ENCODE results near the gene TREML4. TPM values are rescaled to one million over a fixed set of nuclear protein-coding genes. Genes with fewer than 3 reads are reported as not detected.

Gene TREML4
- polyA plus RNA-seq, 1 experiment, result not detected

GRCh38 chr6:41226752-41227151, 1.4 kb upstream of the TREML4 start:
- Histone ChIP-seq H3K9me3 (ENCODE audit: control insufficient read depth, insufficient read depth, low read length) (no peaks in the 10 kb centered on the region), H3K4me3 (ENCODE audit: low read depth, low read length) (no peak overlapping the region), H3K27me3 (ENCODE audit: control insufficient read depth, insufficient read depth, low read length) (peaks cover 6% of the 10 kb centered on the region), H3K27ac (ENCODE audit: low read depth, low read length) (no peak overlapping the region)
- ChIA-PET POLR2A (no interaction called here), CTCF (no interaction called here)
- TF ChIP-seq, protein P1, sequence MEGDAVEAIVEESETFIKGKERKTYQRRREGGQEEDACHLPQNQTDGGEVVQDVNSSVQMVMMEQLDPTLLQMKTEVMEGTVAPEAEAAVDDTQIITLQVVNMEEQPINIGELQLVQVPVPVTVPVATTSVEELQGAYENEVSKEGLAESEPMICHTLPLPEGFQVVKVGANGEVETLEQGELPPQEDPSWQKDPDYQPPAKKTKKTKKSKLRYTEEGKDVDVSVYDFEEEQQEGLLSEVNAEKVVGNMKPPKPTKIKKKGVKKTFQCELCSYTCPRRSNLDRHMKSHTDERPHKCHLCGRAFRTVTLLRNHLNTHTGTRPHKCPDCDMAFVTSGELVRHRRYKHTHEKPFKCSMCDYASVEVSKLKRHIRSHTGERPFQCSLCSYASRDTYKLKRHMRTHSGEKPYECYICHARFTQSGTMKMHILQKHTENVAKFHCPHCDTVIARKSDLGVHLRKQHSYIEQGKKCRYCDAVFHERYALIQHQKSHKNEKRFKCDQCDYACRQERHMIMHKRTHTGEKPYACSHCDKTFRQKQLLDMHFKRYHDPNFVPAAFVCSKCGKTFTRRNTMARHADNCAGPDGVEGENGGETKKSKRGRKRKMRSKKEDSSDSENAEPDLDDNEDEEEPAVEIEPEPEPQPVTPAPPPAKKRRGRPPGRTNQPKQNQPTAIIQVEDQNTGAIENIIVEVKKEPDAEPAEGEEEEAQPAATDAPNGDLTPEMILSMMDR (IDR thresholded peaks at IDR 0.05; ENCODE audit: low read depth, low read length), result no peak
- no peak for DNase-seq (ENCODE audit: low read depth, low spot score)

DNA sequence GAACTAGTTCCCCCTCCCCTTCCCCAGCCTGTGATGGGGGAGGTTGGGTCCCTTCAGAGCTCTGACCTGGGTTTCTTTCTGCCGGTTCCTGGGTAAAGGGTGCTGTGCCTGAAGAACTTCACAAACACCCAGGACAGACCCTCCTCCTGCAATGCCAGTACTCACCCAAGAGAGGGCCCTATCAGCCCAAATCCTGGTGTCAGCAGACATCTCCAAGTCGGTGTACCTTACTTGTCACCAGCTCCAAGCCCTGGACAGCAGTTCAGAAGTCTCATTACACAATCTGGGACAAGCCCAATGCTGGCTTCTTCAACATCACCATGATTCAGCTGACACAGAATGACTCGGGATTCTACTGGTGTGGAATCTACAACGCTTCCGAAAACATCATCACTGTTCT, 467 bp downstream of the TREML4 start:
- Histone ChIP-seq H3K9me3 (ENCODE audit: control insufficient read depth, insufficient read depth, low read length) (no peaks in the 10 kb centered on the region), H3K27me3 (ENCODE audit: control insufficient read depth, insufficient read depth, low read length) (peaks cover 6% of the 10 kb centered on the region), H3K4me3 (ENCODE audit: low read depth, low read length) (no peak overlapping the region), H3K27ac (ENCODE audit: low read depth, low read length) (no peak overlapping the region)
- DNase-seq (ENCODE audit: low read depth, low spot score), result no peak
- CTCF ChIA-PET, result no interaction called here
- POLR2A ChIA-PET, result no interaction called here
- TF ChIP-seq, protein P1 (IDR thresholded peaks at IDR 0.05; ENCODE audit: low read depth, low read length), result no peak

- no peak for DNase-seq (ENCODE audit: low read depth, low spot score)
- peaks cover 6% of the 10 kb centered on the region for H3K27me3 ChIP-seq (ENCODE audit: control insufficient read depth, insufficient read depth, low read length)
- TF ChIP-seq, protein P1 (IDR thresholded peaks at IDR 0.05; ENCODE audit: low read depth, low read length), result no peak
- H3K27ac ChIP-seq (ENCODE audit: low read depth, low read length), result no peak overlapping the region
- ChIA-PET CTCF (no interaction called here), POLR2A (no interaction called here)
- no peaks in the 10 kb centered on the region for H3K9me3 ChIP-seq (ENCODE audit: control insufficient read depth, insufficient read depth, low read length)
- no peak overlapping the region for H3K4me3 ChIP-seq (ENCODE audit: low read depth, low read length)
Measured at GRCh38 chr6:41229721-41230120, 1.6 kb downstream of the TREML4 start.

DNA sequence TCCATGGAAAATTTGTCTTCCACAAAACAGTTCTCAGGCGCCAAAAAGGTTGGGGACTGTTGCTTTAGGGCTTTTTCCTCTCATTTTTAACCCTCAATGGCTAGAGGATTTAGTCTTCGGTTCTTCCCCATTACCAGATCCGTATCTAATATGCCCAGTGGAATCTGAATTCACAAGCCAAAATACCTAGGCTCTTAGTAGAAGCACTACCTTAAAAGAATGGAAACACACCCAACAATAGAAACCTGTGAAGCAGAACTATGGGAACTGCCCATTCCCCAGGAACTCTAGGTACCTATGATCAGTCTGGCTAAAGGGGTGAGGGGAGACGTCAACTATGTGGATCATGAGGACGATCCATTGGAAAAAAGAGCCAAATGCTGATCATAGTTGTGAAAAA, 3.1 kb downstream of the TREML4 start:
- ChIA-PET POLR2A (no interaction called here), CTCF (no interaction called here)
- no peaks in the 10 kb centered on the region for H3K9me3 ChIP-seq (ENCODE audit: control insufficient read depth, insufficient read depth, low read length)
- H3K27ac ChIP-seq (ENCODE audit: low read depth, low read length), result no peak overlapping the region
- DNase-seq (ENCODE audit: low read depth, low spot score), result no peak
- H3K4me3 ChIP-seq (ENCODE audit: low read depth, low read length), result no peak overlapping the region
- H3K27me3 ChIP-seq (ENCODE audit: control insufficient read depth, insufficient read depth, low read length), result peaks cover 6% of the 10 kb centered on the region
- TF ChIP-seq, protein P1 (IDR thresholded peaks at IDR 0.05; ENCODE audit: low read depth, low read length), result no peak

- H3K4me3 ChIP-seq (ENCODE audit: low read depth, low read length), result no peak overlapping the region
- ChIA-PET CTCF (interaction anchor here (0.6 kb wide), 1 partner anchor 73 kb away, joined by 5 read pairs; no protein-coding TSS in a partner anchor), POLR2A (no interaction called here)
- H3K9me3 ChIP-seq (ENCODE audit: control insufficient read depth, insufficient read depth, low read length), result no peaks in the 10 kb centered on the region
- DNase-seq (ENCODE audit: low read depth, low spot score), result no peak
- peaks cover 9% of the 10 kb centered on the region for H3K27me3 ChIP-seq (ENCODE audit: control insufficient read depth, insufficient read depth, low read length)
- TF ChIP-seq, protein P1 (IDR thresholded peaks at IDR 0.05; ENCODE audit: low read depth, low read length), result no peak
- no peak overlapping the region for H3K27ac ChIP-seq (ENCODE audit: low read depth, low read length)
Measured at GRCh38 chr6:41232667-41233066, 4.5 kb downstream of the TREML4 start.
